SH-SY5Y (cell line): Measurements from ENCODE around the gene SMARCAD1.

Experiments
- GATA2 ChIP-seq: IDR thresholded peaks from 2 replicates; pipeline ENCODE4 v1.6.1; 2011; ENCODE audit warnings: mild to moderate bottlenecking, low read depth, low read length
- GATA3 ChIP-seq: IDR thresholded peaks from 2 replicates; pipeline ENCODE4 v1.6.1; 2011; ENCODE audit warnings: low read depth, mild to moderate bottlenecking, low read length, moderate library complexity

The SMARCAD1 gene

GRCh38 chr4:94251094-94251493 lies 43.4 kb downstream of the SMARCAD1 start:
- TF ChIP-seq GATA3 = no peak
- no peak for TF ChIP-seq GATA2

- no peak for TF ChIP-seq GATA3
- no peak for TF ChIP-seq GATA2
Observed at GRCh38 chr4:94253036-94253435, 45.4 kb downstream of the SMARCAD1 start.

GRCh38 chr4:94256144-94256783 lies 48.6 kb downstream of the SMARCAD1 start:
- no peak for TF ChIP-seq GATA3
- no peak for TF ChIP-seq GATA2

GRCh38 chr4:94256828-94257227 lies 49.2 kb downstream of the SMARCAD1 start:
- TF ChIP-seq GATA2 (no peak), GATA3 (no peak)

- TF ChIP-seq GATA3 (no peak), GATA2 (no peak)
Observed at GRCh38 chr4:94262163-94263016, 54.7 kb downstream of the SMARCAD1 start.

GRCh38 chr4:94267037-94267436 lies 59.4 kb downstream of the SMARCAD1 start:
- TF ChIP-seq GATA3 (no peak), GATA2 (no peak)

- TF ChIP-seq GATA3 (no peak), GATA2 (no peak)
Observed at GRCh38 chr4:94271248-94271647, 63.6 kb downstream of the SMARCAD1 start.

GRCh38 chr4:94274912-94275311 lies 67.2 kb downstream of the SMARCAD1 start:
- TF ChIP-seq GATA3 (no peak), GATA2 (no peak)

- TF ChIP-seq GATA3 (no peak), GATA2 (no peak)
Observed at GRCh38 chr4:94276204-94276603, 68.5 kb downstream of the SMARCAD1 start.

- TF ChIP-seq GATA3 (no peak), GATA2 (no peak)
Observed at GRCh38 chr4:94277534-94277933, 69.9 kb downstream of the SMARCAD1 start.

GRCh38 chr4:94278781-94279180 lies 71.1 kb downstream of the SMARCAD1 start:
- no peak for TF ChIP-seq GATA2
- no peak for TF ChIP-seq GATA3

- TF ChIP-seq GATA2 = no peak
- TF ChIP-seq GATA3 = no peak
Observed at GRCh38 chr4:94284889-94285288, 77.2 kb downstream of the SMARCAD1 start.

GRCh38 chr4:94285666-94286065 lies 78.0 kb downstream of the SMARCAD1 start:
- no peak for TF ChIP-seq GATA2
- no peak for TF ChIP-seq GATA3

- TF ChIP-seq GATA2 (no peak), GATA3 (no peak)
Observed at GRCh38 chr4:94290245-94290644, 82.6 kb downstream of the SMARCAD1 start.

GRCh38 chr4:94298725-94299252 lies 91.1 kb downstream of the SMARCAD1 start:
- TF ChIP-seq GATA3 (no peak), GATA2 (no peak)
